KG1 (cell line): Measurements from ENCODE around the gene COPS8.

Experiments used
- DNase-seq: peaks from one replicate; lab custom pipeline; 2025; lab: John Stamatoyannopoulos, UW

The COPS8 gene

GRCh38 chr2:237131749-237132533, 46.3 kb downstream of the COPS8 start:
- no peak for DNase-seq

- DNase-seq, result no peak
Measured at GRCh38 chr2:237132799-237133198, 47.1 kb downstream of the COPS8 start.

- no peak for DNase-seq
Measured at GRCh38 chr2:237134321-237135230, 48.9 kb downstream of the COPS8 start.

GRCh38 chr2:237136824-237137223, 51.1 kb downstream of the COPS8 start:
- DNase-seq, result no peak

GRCh38 chr2:237137626-237138323, 52.1 kb downstream of the COPS8 start:
- no peak for DNase-seq

GRCh38 chr2:237139123-237139675, 53.5 kb downstream of the COPS8 start:
- no peak for DNase-seq

- no peak for DNase-seq
Measured at GRCh38 chr2:237140689-237141285, 55.1 kb downstream of the COPS8 start.

- no peak for DNase-seq
Measured at GRCh38 chr2:237141571-237142051, 55.9 kb downstream of the COPS8 start.

- DNase-seq, result no peak
Measured at GRCh38 chr2:237143118-237143517, 57.4 kb downstream of the COPS8 start.

GRCh38 chr2:237143676-237144440, 58.2 kb downstream of the COPS8 start:
- no peak for DNase-seq

GRCh38 chr2:237144516-237144915, 58.8 kb downstream of the COPS8 start:
- DNase-seq, result no peak

- no peak for DNase-seq
Measured at GRCh38 chr2:237147317-237147716, 61.6 kb downstream of the COPS8 start.

GRCh38 chr2:237148624-237149023, 62.9 kb downstream of the COPS8 start:
- no peak for DNase-seq

GRCh38 chr2:237149425-237149824, 63.7 kb downstream of the COPS8 start:
- DNase-seq, result no peak
